ENCODE results near the gene APBB2.

GRCh38 chr4:41209901-41210300 lies 4.4 kb downstream of the APBB2 start:
- TF ChIP-seq GATA2 (IDR thresholded peaks at IDR 0.05; ENCODE audit: low read depth, low read length), result no peak
- TF ChIP-seq GATA3 (IDR thresholded peaks at IDR 0.05; ENCODE audit: low read depth, low read length), result no peak
